ENCODE results near the gene KCTD17. TPM values are rescaled to one million over a fixed set of nuclear protein-coding genes. Genes with fewer than 3 reads are reported as not detected.

The KCTD17 gene
- total RNA-seq, 4 donors from 2014 or later, result 32.4 to 58.0 (median 48.1) TPM

DNA sequence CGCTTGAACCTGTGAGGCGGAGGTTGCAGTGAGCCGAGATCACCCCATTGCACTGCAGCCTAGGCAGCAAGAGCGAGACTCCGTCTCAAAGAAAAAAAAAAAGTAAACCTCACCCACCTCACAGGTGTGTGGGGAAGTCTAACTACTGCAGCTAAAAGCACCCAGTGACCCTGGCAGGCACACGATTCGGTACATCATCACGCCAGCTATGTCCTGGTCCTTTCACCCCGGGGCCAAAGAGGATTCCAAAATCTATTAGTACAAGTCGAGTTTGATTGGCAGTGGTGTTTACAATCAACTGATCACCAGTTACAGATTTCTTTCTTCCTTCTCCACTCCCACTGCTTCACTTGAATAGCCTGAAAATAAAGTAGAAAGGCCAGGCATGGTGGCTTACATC is 38.6 kb upstream of the KCTD17 start:
- DNase-seq (ENCODE audit: low spot score in 2 of 2), result no peak
- H3K4me3 ChIP-seq (ENCODE audit: low read depth, poor library complexity, severe bottlenecking), result no peak overlapping the region
- 75 to 86% methylated on average over 10 of the region's 10 CpGs for WGBS, 2 donors
- TF ChIP-seq POLR2A (IDR thresholded peaks at IDR 0.05) (no peak), CTCF (IDR thresholded peaks at IDR 0.05) (no peak)
- intact Hi-C loops (cut with DNase I; ENCODE audit: low total_unique reads), result no loop called here

DNA sequence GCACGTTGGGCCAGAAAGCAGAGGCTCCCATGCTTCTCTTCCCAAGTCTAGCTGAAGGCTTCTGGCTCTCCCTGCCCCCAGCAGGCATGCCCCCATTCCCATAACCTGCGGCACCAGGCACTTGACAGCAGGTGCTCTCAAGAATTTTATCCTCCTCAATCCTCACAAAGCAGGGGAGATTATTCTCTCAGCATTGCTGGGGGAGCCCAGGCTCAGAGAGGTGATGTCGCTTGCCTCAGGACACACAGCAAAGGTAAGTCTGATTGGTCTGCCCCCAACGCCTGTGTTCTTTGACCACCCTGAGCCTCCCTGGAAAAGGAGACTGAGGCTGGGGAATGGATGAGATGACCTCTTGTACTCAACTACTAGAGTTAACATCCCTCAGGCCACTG is 37.1 kb upstream of the KCTD17 start:
- 86 to 88% methylated on average over 4 of the region's 4 CpGs for WGBS, 2 donors
- no peak overlapping the region for H3K4me3 ChIP-seq (ENCODE audit: low read depth, poor library complexity, severe bottlenecking)
- intact Hi-C loops (cut with DNase I; ENCODE audit: low total_unique reads), result no loop called here
- no peak for DNase-seq (ENCODE audit: low spot score in 2 of 2)
- TF ChIP-seq POLR2A (IDR thresholded peaks at IDR 0.05) (no peak), CTCF (IDR thresholded peaks at IDR 0.05) (no peak)

DNA sequence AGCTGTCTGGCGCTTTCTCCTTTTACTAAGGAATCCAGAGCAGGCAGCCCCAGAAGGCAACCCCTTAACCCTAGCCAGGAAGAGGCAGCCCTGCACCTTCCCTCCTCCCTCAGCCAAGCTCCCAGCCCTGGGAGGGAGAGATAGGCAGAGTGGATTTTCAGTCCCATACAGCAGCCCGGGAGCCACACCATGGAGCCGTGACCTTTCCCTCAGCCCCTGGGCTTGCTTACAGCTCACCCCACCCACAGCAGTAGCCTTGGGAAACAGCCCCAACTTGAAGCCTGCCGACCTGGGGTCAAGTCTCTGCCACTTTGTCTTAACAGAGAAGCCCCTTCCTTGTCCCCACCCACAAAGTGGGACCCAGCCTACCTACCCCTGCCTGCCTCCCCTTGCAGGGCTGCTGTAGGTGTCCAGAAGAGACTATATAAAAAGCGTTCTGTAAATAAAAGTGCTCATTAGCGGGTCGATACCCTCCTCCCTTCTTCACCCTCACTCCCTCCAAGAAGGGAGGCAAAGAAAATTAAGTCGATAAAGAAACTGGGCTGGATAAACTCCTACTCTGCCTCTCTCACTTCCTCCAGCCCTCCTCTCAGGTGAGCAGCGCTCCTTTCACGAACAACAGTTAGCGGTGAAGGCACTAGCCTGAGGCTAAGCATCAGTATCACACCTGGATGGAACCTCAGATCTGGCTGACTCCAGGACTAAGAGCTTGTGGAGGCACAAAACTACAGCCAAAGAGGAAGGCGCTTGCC is 36.5 kb upstream of the KCTD17 start:
- no peak for TF ChIP-seq CTCF (IDR thresholded peaks at IDR 0.05)
- no peak for TF ChIP-seq POLR2A (IDR thresholded peaks at IDR 0.05)
- WGBS, 2 donors, result 73 to 74% methylated on average over 12 of the region's 12 CpGs
- DNase-seq (ENCODE audit: low spot score in 2 of 2), result no peak
- no peak overlapping the region for H3K4me3 ChIP-seq (ENCODE audit: low read depth, poor library complexity, severe bottlenecking)
- intact Hi-C loops (cut with DNase I; ENCODE audit: low total_unique reads), result no loop called here

GRCh38 chr22:37015587-37015878 is 36.0 kb upstream of the KCTD17 start:
- H3K4me3 ChIP-seq (ENCODE audit: low read depth, poor library complexity, severe bottlenecking), result no peak overlapping the region
- WGBS, 2 donors, result 80 to 89% methylated on average over 4 of the region's 4 CpGs
- intact Hi-C loops (cut with DNase I; ENCODE audit: low total_unique reads), result no loop called here
- DNase-seq (ENCODE audit: low spot score in 2 of 2), result no peak
- no peak for TF ChIP-seq POLR2A (IDR thresholded peaks at IDR 0.05)
- TF ChIP-seq CTCF (IDR thresholded peaks at IDR 0.05), result no peak

GRCh38 chr22:37016134-37016910 is 35.2 kb upstream of the KCTD17 start:
- 88 to 90% methylated on average over 14 of the region's 14 CpGs for WGBS, 2 donors
- DNase-seq (ENCODE audit: low spot score in 2 of 2), result no peak
- intact Hi-C loops (cut with DNase I; ENCODE audit: low total_unique reads), result no loop called here
- H3K4me3 ChIP-seq (ENCODE audit: low read depth, poor library complexity, severe bottlenecking), result no peak overlapping the region
- TF ChIP-seq CTCF (IDR thresholded peaks at IDR 0.05) (no peak), POLR2A (IDR thresholded peaks at IDR 0.05) (no peak)

Measured in lower leg skin (tissue), 4 donors.